ENCODE measurements around the gene MIA. TPM values are rescaled to one million over a fixed set of nuclear protein-coding genes. Genes with fewer than 3 reads are reported as not detected.
A peak's percentile ranks its signal among the peaks of the same experiment; 100 is the strongest.

The MIA gene
- total and polyA plus RNA-seq, 9 of the 15 experiments (the other 6 are each of a cell fraction or from before 2014, with no cell fraction given), result 0.21 TPM; not detected in 8

- TF ChIP-seq ATF3 (IDR thresholded peaks at IDR 0.05), result no peak
- no peak for TF ChIP-seq ATF3 (CRISPR knock-in tag; conservative IDR thresholded peaks at IDR 0.05)
- TF ChIP-seq ZSCAN29 (IDR thresholded peaks at IDR 0.05), result no peak
- no peak for TF ChIP-seq HBP1 (CRISPR knock-in tag; IDR thresholded peaks at IDR 0.05)
- no peak for TF ChIP-seq ZNF699 (CRISPR knock-in tag; IDR thresholded peaks at IDR 0.05; ENCODE audit: insufficient replicate concordance)
- TF ChIP-seq MBD2 (IDR thresholded peaks at IDR 0.05; ENCODE audit: borderline replicate concordance, low read depth), result no peak
- TF ChIP-seq DEAF1 (CRISPR knock-in tag; IDR thresholded peaks at IDR 0.05), result no peak
- TF ChIP-seq ZC3H11A (IDR thresholded peaks at IDR 0.05; ENCODE audit: low read depth, low read length), result no peak
- no peak for TF ChIP-seq ZKSCAN1 (IDR thresholded peaks at IDR 0.05; ENCODE audit: low read depth, low read length)
- TF ChIP-seq PRDM10 (IDR thresholded peaks at IDR 0.05; ENCODE audit: partially characterized antibody), result no peak
- no peak for TF ChIP-seq MEIS2 (IDR thresholded peaks at IDR 0.05; ENCODE audit: partially characterized antibody)
- no peak for TF ChIP-seq ZNF197 (CRISPR knock-in tag; IDR thresholded peaks at IDR 0.05; ENCODE audit: low read depth)
- no peak for TF ChIP-seq CEBPG (CRISPR knock-in tag; IDR thresholded peaks at IDR 0.05)
- peak; percentile 14 to 43; a peak in 1 of 4 replicates for TF ChIP-seq CEBPG (tag; conservative IDR thresholded peaks at IDR 0.05 in 1 of 2, IDR thresholded peaks at IDR 0.05 in 1 of 2)
- no peak for TF ChIP-seq OTX1 (CRISPR knock-in tag; IDR thresholded peaks at IDR 0.05)
These were observed 23.0 kb upstream of the MIA start (continued) for GRCh38 chr19:40752257-40752781.

Measured in K562 (cell line).